Measurements from ENCODE around the gene SAFB2. TPM values are rescaled to one million over a fixed set of nuclear protein-coding genes. Genes with fewer than 3 reads are reported as not detected.

The SAFB2 gene
- total and polyA plus RNA-seq, 2 donors (not counting 1 experiment from before 2014, with no cell fraction given): 76.5 to 242 TPM

DNA sequence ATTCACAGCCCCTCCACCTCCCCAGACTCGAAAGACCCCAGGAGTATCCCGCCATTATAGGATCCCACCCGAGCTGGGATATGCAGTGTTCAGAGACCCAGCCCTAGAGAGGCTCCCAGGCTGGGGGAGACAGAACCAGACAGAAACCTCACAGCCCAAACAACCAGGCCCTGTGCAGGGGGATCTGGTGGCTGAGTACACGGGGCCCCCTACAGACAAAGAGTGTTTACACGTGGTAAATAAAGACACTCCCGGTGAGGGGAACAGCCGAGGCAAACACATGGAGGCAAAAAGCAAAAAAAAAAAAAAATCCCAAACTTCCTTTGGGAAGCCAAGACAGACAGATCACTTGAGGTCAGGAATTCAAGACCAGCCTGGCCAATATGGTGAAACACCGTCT, 79.9 kb downstream of the SAFB2 start:
- H3K9me3 ChIP-seq (ENCODE audit: control extremely low read depth in 1 of 3, control insufficient read depth in 2 of 3, insufficient read depth in 1 of 3, low read length in 2 of 3): peaks cover 0 to 8% (median 0%) of the 10 kb centered on the region in 3 donors
- Mint-ChIP-seq H3K27me3 (peaks cover 9% of the 10 kb centered on the region), H3K9me3 (ENCODE audit: insufficient read depth) (no peaks in the 10 kb centered on the region), H3K27ac (no peak overlapping the region), H3K4me3 (no peak overlapping the region), H3K4me1 (no peaks in the 10 kb centered on the region)
- no peak overlapping the region for H3K9ac ChIP-seq (ENCODE audit: low read length)
- H3K4me3 ChIP-seq (ENCODE audit: control extremely low read depth in 1 of 5, extremely low read depth in 1 of 5, insufficient read depth in 1 of 5, low read depth in 2 of 5, low read length in 4 of 5): no peak overlapping the region
- peaks cover 0 to 7% (median 0%) of the 10 kb centered on the region in 4 experiments for H3K27me3 ChIP-seq (replicated peaks in 1 of 4; ENCODE audit: control extremely low read depth in 1 of 4, control insufficient read depth in 3 of 4, insufficient read depth in 4 of 4, low read length in 3 of 4)
- ChIA-PET POLR2A (no interaction called here), CTCF (no interaction called here)
- WGBS (ENCODE audit: insufficient coverage): 22% methylated on average over 3 of the region's 8 CpGs
- intact Hi-C loops (cut with micrococcal nuclease): no loop called here
- ATAC-seq (ENCODE audit: low read depth) (no peak), DNase-seq (no peak)
- no peak overlapping the region for H2AFZ ChIP-seq (ENCODE audit: insufficient read depth, low read depth, low read length, poor library complexity, severe bottlenecking)
- no peaks in the 10 kb centered on the region for H3K79me2 ChIP-seq (ENCODE audit: control insufficient read depth, insufficient read depth, low read length)
- no peak overlapping the region for H3K27ac ChIP-seq (ENCODE audit: low read length in 2 of 2)
- no peak overlapping the region for H3K4me2 ChIP-seq (replicated peaks; ENCODE audit: low read depth, low read length, poor library complexity, severe bottlenecking)
- H3K4me1 ChIP-seq (ENCODE audit: control insufficient read depth in 2 of 2, insufficient read depth in 2 of 2, low read length in 2 of 2): no peaks in the 10 kb centered on the region
- TF ChIP-seq, protein P1, sequence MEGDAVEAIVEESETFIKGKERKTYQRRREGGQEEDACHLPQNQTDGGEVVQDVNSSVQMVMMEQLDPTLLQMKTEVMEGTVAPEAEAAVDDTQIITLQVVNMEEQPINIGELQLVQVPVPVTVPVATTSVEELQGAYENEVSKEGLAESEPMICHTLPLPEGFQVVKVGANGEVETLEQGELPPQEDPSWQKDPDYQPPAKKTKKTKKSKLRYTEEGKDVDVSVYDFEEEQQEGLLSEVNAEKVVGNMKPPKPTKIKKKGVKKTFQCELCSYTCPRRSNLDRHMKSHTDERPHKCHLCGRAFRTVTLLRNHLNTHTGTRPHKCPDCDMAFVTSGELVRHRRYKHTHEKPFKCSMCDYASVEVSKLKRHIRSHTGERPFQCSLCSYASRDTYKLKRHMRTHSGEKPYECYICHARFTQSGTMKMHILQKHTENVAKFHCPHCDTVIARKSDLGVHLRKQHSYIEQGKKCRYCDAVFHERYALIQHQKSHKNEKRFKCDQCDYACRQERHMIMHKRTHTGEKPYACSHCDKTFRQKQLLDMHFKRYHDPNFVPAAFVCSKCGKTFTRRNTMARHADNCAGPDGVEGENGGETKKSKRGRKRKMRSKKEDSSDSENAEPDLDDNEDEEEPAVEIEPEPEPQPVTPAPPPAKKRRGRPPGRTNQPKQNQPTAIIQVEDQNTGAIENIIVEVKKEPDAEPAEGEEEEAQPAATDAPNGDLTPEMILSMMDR (IDR thresholded peaks at IDR 0.05): no peak
- no peak for TF ChIP-seq EZH2 (IDR thresholded peaks at IDR 0.05; ENCODE audit: borderline replicate concordance, insufficient read depth, low read depth, low read length, poor library complexity, severe bottlenecking)
- no peaks in the 10 kb centered on the region for H4K20me1 ChIP-seq (ENCODE audit: control insufficient read depth, insufficient read depth, low read length, poor library complexity, severe bottlenecking)
- H3K36me3 ChIP-seq (replicated peaks in 1 of 2; ENCODE audit: control extremely low read depth in 1 of 2, control insufficient read depth in 1 of 2, extremely low read depth in 1 of 2, insufficient read depth in 2 of 2, low read length in 1 of 2): no peaks in the 10 kb centered on the region

- WGBS (ENCODE audit: insufficient coverage): 95% methylated on average over 4 of the region's 7 CpGs
- Mint-ChIP-seq H3K9me3 (ENCODE audit: insufficient read depth) (no peaks in the 10 kb centered on the region), H3K4me1 (no peaks in the 10 kb centered on the region), H3K27me3 (peaks cover 14% of the 10 kb centered on the region), H3K4me3 (no peak overlapping the region), H3K27ac (no peak overlapping the region)
- Histone ChIP-seq H3K4me1 (ENCODE audit: control insufficient read depth in 2 of 2, insufficient read depth in 2 of 2, low read length in 2 of 2) (no peaks in the 10 kb centered on the region), H3K4me2 (replicated peaks; ENCODE audit: low read depth, low read length, poor library complexity, severe bottlenecking) (no peak overlapping the region), H4K20me1 (ENCODE audit: control insufficient read depth, insufficient read depth, low read length, poor library complexity, severe bottlenecking) (no peaks in the 10 kb centered on the region), H3K36me3 (replicated peaks in 1 of 2; ENCODE audit: control extremely low read depth in 1 of 2, control insufficient read depth in 1 of 2, extremely low read depth in 1 of 2, insufficient read depth in 2 of 2, low read length in 1 of 2) (no peaks in the 10 kb centered on the region), H3K4me3 (ENCODE audit: control extremely low read depth in 1 of 5, extremely low read depth in 1 of 5, insufficient read depth in 1 of 5, low read depth in 2 of 5, low read length in 4 of 5) (no peak overlapping the region), H3K9ac (ENCODE audit: low read length) (no peak overlapping the region), H3K27me3 (replicated peaks in 1 of 4; ENCODE audit: control extremely low read depth in 1 of 4, control insufficient read depth in 3 of 4, insufficient read depth in 4 of 4, low read length in 3 of 4) (peaks cover 0 to 14% (median 0%) of the 10 kb centered on the region in 4 experiments), H2AFZ (ENCODE audit: insufficient read depth, low read depth, low read length, poor library complexity, severe bottlenecking) (no peak overlapping the region), H3K27ac (ENCODE audit: low read length in 2 of 2) (no peak overlapping the region), H3K9me3 (ENCODE audit: control extremely low read depth in 1 of 3, control insufficient read depth in 2 of 3, insufficient read depth in 1 of 3, low read length in 2 of 3) (peaks cover 0 to 8% (median 0%) of the 10 kb centered on the region in 3 donors), H3K79me2 (ENCODE audit: control insufficient read depth, insufficient read depth, low read length) (no peaks in the 10 kb centered on the region)
- ATAC-seq (ENCODE audit: low read depth): no peak
- intact Hi-C loops (cut with micrococcal nuclease): no loop called here
- ChIA-PET CTCF (no interaction called here), POLR2A (interaction anchor here (0.7 kb wide), 1 partner anchor 121 kb away, joined by 9 read pairs; no protein-coding TSS in a partner anchor)
- TF ChIP-seq EZH2 (IDR thresholded peaks at IDR 0.05; ENCODE audit: borderline replicate concordance, insufficient read depth, low read depth, low read length, poor library complexity, severe bottlenecking): no peak
- TF ChIP-seq, protein P1 (IDR thresholded peaks at IDR 0.05): no peak
- DNase-seq: no peak
These were observed 81.1 kb downstream of the SAFB2 start for GRCh38 chr19:5541456-5541855.

Data from B cell (primary cell).